Thymus (tissue), 14 donors: ENCODE results near the gene LDAH. TPM values are rescaled to one million over a fixed set of nuclear protein-coding genes. Genes with fewer than 3 reads are reported as not detected.

Experiments
- DNase-seq, 9 donors: peaks; one replicate each; pipeline ENCODE4 v3.0.0-alpha.2; 2013; ENCODE audit warnings: low spot score in 9 of 9, low read depth in 6 of 9, missing footprints in 1 of 9
- H3K27ac ChIP-seq, 2 donors: one replicate each; pipeline ENCODE4 v1.5.1; 2013; ENCODE audit warnings: control low read depth in 1 of 2, low read depth in 1 of 2, low read length in 1 of 2, mild to moderate bottlenecking in 1 of 2, moderate library complexity in 1 of 2
- H3K27me3 ChIP-seq, 2 donors: one replicate each; pipeline ENCODE4 v1.5.1; 2013; ENCODE audit warnings: low read length in 1 of 2; ENCODE audit not compliant: control insufficient read depth in 2 of 2, insufficient read depth in 1 of 2
- H3K36me3 ChIP-seq, 2 donors: one replicate each; pipeline ENCODE4 v1.5.1; 2013; ENCODE audit warnings: low read length in 1 of 2, mild to moderate bottlenecking in 1 of 2, moderate library complexity in 1 of 2; ENCODE audit not compliant: control insufficient read depth in 2 of 2, insufficient read depth in 2 of 2
- H3K4me1 ChIP-seq, 2 donors: one replicate each; pipeline ENCODE4 v1.5.1; 2013; ENCODE audit warnings: low read length in 2 of 2; ENCODE audit not compliant: control insufficient read depth in 2 of 2, insufficient read depth in 2 of 2
- H3K4me3 ChIP-seq, 2 donors: one replicate each; pipeline ENCODE4 v1.5.1; 2013; ENCODE audit warnings: low read length in 2 of 2, control low read depth in 1 of 2, mild to moderate bottlenecking in 1 of 2
- H3K9me3 ChIP-seq, 2 donors: one replicate each; pipeline ENCODE4 v1.5.1; 2013; ENCODE audit warnings: low read length in 1 of 2, mild to moderate bottlenecking in 1 of 2; ENCODE audit not compliant: control insufficient read depth in 2 of 2, insufficient read depth in 1 of 2
- WGBS: extraction: QIAGEN DNeasy Blood & Tissue Kit; methylation state at CpG from one replicate; pipeline ENCODE4 v1.1.7; 2013; 5-methylcytosine and 5-hydroxymethylcytosine counted together
- long read RNA-seq, 10 donors: transcript quantifications; one replicate each; lab custom pipeline, GENCODE V29; 2026
- polyA plus RNA-seq: library from polyadenylated mRNA; stranded (reverse); fragments of 200-250 nt; gene quantifications from one replicate; pipeline ENCODE4 v1.2.3, GENCODE V29; 2013
- total RNA-seq: library from RNA; stranded (reverse); fragments of 120-200 nt; gene quantifications from one replicate; pipeline ENCODE4 v1.2.4, GENCODE V29; 2013
- donor health status: healthy.

Gene LDAH
- total RNA-seq (23.1 TPM), polyA plus RNA-seq (10.1 TPM)
- long read RNA-seq, donor 1, partial matches to known transcripts: 0 of 1 reads
- long read RNA-seq, donor 1, other reads (novel, unspliced or antisense): 0 of 1 reads
- long read RNA-seq, donor 2, partial matches to known transcripts: 0 of 4 reads
- long read RNA-seq, donor 2, other reads (novel, unspliced or antisense): 0 of 4 reads
- long read RNA-seq, donor 3, transcript LDAH-201 (7 exons, 2,907 nt): major isoform, 5 of 7 reads
- long read RNA-seq, donor 3, partial matches to known transcripts: 0 of 7 reads
- long read RNA-seq, donor 3, other reads (novel, unspliced or antisense): 0 of 7 reads
- long read RNA-seq, donor 4, partial matches to known transcripts: 0 of 3 reads
- long read RNA-seq, donor 4, other reads (novel, unspliced or antisense): 0 of 3 reads
- long read RNA-seq, donor 5, transcript LDAH-201 (7 exons, 2,907 nt): major isoform, 6 of 7 reads
- long read RNA-seq, donor 5, partial matches to known transcripts: 0 of 7 reads
- long read RNA-seq, donor 5, other reads (novel, unspliced or antisense): 0 of 7 reads
- long read RNA-seq, donor 6, partial matches to known transcripts: 0 of 6 reads
- long read RNA-seq, donor 6, other reads (novel, unspliced or antisense): 0 of 6 reads
- long read RNA-seq, donor 7, partial matches to known transcripts: 0 of 2 reads
- long read RNA-seq, donor 7, other reads (novel, unspliced or antisense): 0 of 2 reads
- long read RNA-seq, donor 8, partial matches to known transcripts: 0 of 3 reads
- long read RNA-seq, donor 8, other reads (novel, unspliced or antisense): 0 of 3 reads
- long read RNA-seq, donor 9, partial matches to known transcripts: 0 of 3 reads
- long read RNA-seq, donor 9, other reads (novel, unspliced or antisense): 0 of 3 reads
- long read RNA-seq, donor 10, partial matches to known transcripts: 0 of 4 reads
- long read RNA-seq, donor 10, other reads (novel, unspliced or antisense): 0 of 4 reads

- Histone ChIP-seq H3K36me3 (no peaks in the 10 kb centered on the region), H3K9me3 (no peaks in the 10 kb centered on the region), H3K27me3 (peaks cover 0 to 4% of the 10 kb centered on the region in 2 donors), H3K4me3 (peak within 1 kb of the TSS; percentile 76 to 98), H3K27ac (peak within 1 kb of the TSS; percentile 91 to 97), H3K4me1 (no peaks in the 10 kb centered on the region)
- peak; percentile 65 to 91 (median 78) for DNase-seq
- WGBS: under 1% methylated on average over 46 of the region's 46 CpGs
Observed at GRCh38 chr2:20822535-20823490, at the start of gene LDAH. Gene LDAH (minus strand): TSS chr2:20823101. CDS start chr2:20801463, 21,638 bp downstream.

DNA sequence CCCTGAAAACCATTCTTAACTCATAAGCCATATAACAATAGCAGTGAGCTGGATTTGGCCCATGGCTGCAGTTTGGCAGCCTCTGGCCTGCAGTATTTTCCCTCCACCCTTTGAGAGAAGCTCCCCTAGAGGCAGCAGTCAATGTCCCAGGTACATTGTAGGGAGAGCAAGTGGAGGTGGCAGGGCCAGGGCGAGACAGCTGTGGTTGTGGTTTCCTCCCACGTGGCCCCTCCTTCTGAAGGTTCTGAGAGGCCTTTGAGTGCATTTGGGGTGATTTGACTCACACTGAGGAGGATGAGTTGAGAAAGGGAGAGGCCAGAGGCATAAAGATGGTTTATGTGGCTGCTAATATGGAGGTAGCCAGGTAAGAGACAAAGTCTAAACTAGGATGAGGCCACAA is 45.5 kb upstream of the LDAH start:
- Histone ChIP-seq H3K27ac (no peak overlapping the region), H3K36me3 (no peaks in the 10 kb centered on the region), H3K4me1 (peaks cover 0 to 3% of the 10 kb centered on the region in 2 donors), H3K27me3 (no peaks in the 10 kb centered on the region), H3K9me3 (no peaks in the 10 kb centered on the region), H3K4me3 (no peak overlapping the region)
- 19% methylated on average over 2 of the region's 2 CpGs for WGBS
- peak in 5 of 9 donors; percentile 0 to 56 (median 23) for DNase-seq

DNA sequence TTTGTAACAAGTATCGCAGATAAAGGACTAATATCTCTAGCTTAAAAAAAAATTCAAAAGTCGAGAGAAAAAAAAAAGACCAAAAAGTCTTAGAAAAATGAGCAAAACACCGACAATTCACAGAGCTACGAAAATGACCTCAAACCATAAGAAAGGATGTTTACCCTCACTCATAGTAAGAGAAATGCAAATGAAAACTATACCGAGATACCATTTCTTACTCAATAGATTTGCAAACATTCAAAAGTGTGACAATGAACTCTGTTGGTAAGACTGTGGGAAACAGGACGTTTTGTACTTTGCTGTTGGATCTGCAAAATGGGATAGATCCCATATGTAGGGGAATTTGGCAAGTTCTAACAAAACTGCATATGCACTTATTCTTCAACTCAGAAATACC is 39.9 kb upstream of the LDAH start:
- Histone ChIP-seq H3K4me3 (no peak overlapping the region), H3K9me3 (no peaks in the 10 kb centered on the region), H3K27me3 (no peaks in the 10 kb centered on the region), H3K27ac (no peak overlapping the region), H3K36me3 (no peaks in the 10 kb centered on the region), H3K4me1 (no peaks in the 10 kb centered on the region)
- WGBS: 74% methylated on average over 6 of the region's 6 CpGs
- DNase-seq: no peak

DNA sequence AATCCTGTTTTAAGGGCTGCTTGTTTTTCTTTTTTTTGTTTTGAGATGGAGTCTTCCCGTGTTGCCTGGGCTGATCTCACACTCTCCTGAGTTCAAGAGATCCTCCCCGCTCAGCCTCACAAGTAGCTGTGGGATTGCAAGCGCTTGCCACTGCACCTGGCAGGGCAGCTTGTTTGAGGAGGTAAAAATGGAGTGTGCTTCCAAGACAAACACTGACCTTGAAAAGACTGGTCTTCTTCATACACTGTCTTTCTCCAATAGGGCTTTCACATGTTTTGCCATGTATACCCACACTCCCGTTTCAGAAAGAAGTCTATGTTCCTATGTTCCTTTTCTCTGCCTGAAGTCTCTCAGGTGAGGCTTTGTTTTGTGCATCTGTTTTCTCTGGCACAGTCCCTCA is 32.6 kb upstream of the LDAH start:
- Histone ChIP-seq H3K9me3 (no peaks in the 10 kb centered on the region), H3K4me1 (no peaks in the 10 kb centered on the region), H3K36me3 (no peaks in the 10 kb centered on the region), H3K27me3 (no peaks in the 10 kb centered on the region), H3K27ac (no peak overlapping the region), H3K4me3 (no peak overlapping the region)
- DNase-seq: no peak
- WGBS: 91% methylated on average over 4 of the region's 4 CpGs

- no peaks in the 10 kb centered on the region for H3K4me1 ChIP-seq
- no peaks in the 10 kb centered on the region for H3K27me3 ChIP-seq
- H3K27ac ChIP-seq: no peak overlapping the region
- no peak overlapping the region for H3K4me3 ChIP-seq
- H3K9me3 ChIP-seq: no peaks in the 10 kb centered on the region
- H3K36me3 ChIP-seq: no peaks in the 10 kb centered on the region
- DNase-seq: no peak
- 81% methylated on average over 3 of the region's 3 CpGs for WGBS
Observed at GRCh38 chr2:20852670-20853069, 29.8 kb upstream of the LDAH start.

DNA sequence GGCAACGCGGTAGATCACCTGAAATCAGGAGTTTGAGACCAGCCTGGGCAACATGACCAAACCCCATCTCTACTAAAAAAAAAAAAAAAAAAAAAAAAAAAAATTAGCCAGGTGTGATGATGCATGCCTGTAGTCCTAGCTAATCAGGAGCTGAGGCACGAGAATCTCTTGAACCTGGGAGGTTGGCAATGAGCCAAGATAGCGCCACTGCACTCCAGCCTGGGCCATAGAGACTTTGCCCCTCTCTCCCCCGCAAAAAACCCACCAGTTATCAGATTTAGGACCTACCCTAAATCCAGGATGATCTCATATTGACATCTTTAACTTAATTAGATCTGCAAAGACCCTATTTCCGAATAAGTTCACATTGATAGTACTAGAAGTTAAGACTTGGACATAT is 29.2 kb upstream of the LDAH start:
- Histone ChIP-seq H3K4me3 (no peak overlapping the region), H3K27ac (no peak overlapping the region), H3K4me1 (no peaks in the 10 kb centered on the region), H3K27me3 (no peaks in the 10 kb centered on the region), H3K9me3 (no peaks in the 10 kb centered on the region), H3K36me3 (no peaks in the 10 kb centered on the region)
- DNase-seq: no peak
- 90% methylated on average over 6 of the region's 6 CpGs for WGBS

- H3K27me3 ChIP-seq: no peaks in the 10 kb centered on the region
- no peak overlapping the region for H3K27ac ChIP-seq
- H3K36me3 ChIP-seq: no peaks in the 10 kb centered on the region
- no peak overlapping the region for H3K4me3 ChIP-seq
- no peaks in the 10 kb centered on the region for H3K4me1 ChIP-seq
- 93% methylated on average over 2 of the region's 2 CpGs for WGBS
- DNase-seq: no peak
- H3K9me3 ChIP-seq: no peaks in the 10 kb centered on the region
Observed at GRCh38 chr2:20844246-20844645, 21.3 kb upstream of the LDAH start.

GRCh38 chr2:20839052-20839451 is 16.2 kb upstream of the LDAH start:
- WGBS: 99% methylated on average over 1 of the region's 1 CpG

More at GRCh38 chr2:20839052-20839451, 16.2 kb upstream of the LDAH start:
- peaks cover 0 to 2% of the 10 kb centered on the region in 2 donors for H3K27me3 ChIP-seq
- no peaks in the 10 kb centered on the region for H3K36me3 ChIP-seq
- H3K27ac ChIP-seq: no peak overlapping the region
- no peaks in the 10 kb centered on the region for H3K9me3 ChIP-seq
- no peak for DNase-seq
- no peaks in the 10 kb centered on the region for H3K4me1 ChIP-seq
- no peak overlapping the region for H3K4me3 ChIP-seq
